ENCODE measurements around the gene C6orf47. TPM values are rescaled to one million over a fixed set of nuclear protein-coding genes. Genes with fewer than 3 reads are reported as not detected.

Gene C6orf47
- polyA plus RNA-seq, 1 of the 3 experiments (the other 2 are of a cell fraction), result 10.3 TPM

- peaks cover 22 to 53% of the 10 kb centered on the region in 2 experiments for H3K36me3 ChIP-seq (replicated peaks in 1 of 2; ENCODE audit: control insufficient read depth in 1 of 2, insufficient read depth in 2 of 2, low read length in 1 of 2)
- no peak overlapping the region for H3K4me2 ChIP-seq
- no peaks in the 10 kb centered on the region for H3K79me2 ChIP-seq (ENCODE audit: insufficient read depth)
- no peak overlapping the region for H2AFZ ChIP-seq (ENCODE audit: low read depth)
- H4K20me1 ChIP-seq (ENCODE audit: insufficient read depth), result no peaks in the 10 kb centered on the region
- H3K4me1 ChIP-seq (ENCODE audit: control insufficient read depth in 1 of 2, insufficient read depth in 2 of 2, low read depth in 1 of 2, low read length in 1 of 2), result no peaks in the 10 kb centered on the region
- ChIA-PET CTCF (interaction anchor here (1.2 to 4.5 kb wide), 4 partner anchors 8 to 139 kb away, joined by 3 to 29 read pairs (median 8); partner anchors contain the start of gene LY6G5C), POLR2A (no interaction called here)
- no peak overlapping the region for H3K4me3 ChIP-seq (ENCODE audit: low read depth in 2 of 2, low read length in 1 of 2)
- H3K9ac ChIP-seq, result no peak overlapping the region
- H3K27me3 ChIP-seq (ENCODE audit: insufficient read depth), result no peaks in the 10 kb centered on the region
- DNase-seq, result no peak
- H3K27ac ChIP-seq (ENCODE audit: low read depth in 2 of 2, low read length in 1 of 2), result no peak overlapping the region
- 97% methylated on average over 9 of the region's 12 CpGs for WGBS (ENCODE audit: low lambda C conversion rate)
- TF ChIP-seq YY1 (IDR thresholded peaks at IDR 0.05; ENCODE audit: low read depth) (no peak), SMC3 (IDR thresholded peaks at IDR 0.05; ENCODE audit: low read depth, low read length) (no peak), FOXJ3 (CRISPR knock-in tag; IDR thresholded peaks at IDR 0.05) (no peak), FOXM1 (IDR thresholded peaks at IDR 0.05; ENCODE audit: low read depth) (no peak), GATA2 (CRISPR knock-in tag; IDR thresholded peaks at IDR 0.05) (no peak), NRF1 (IDR thresholded peaks at IDR 0.05; ENCODE audit: low read depth, low read length) (no peak), RXRA (IDR thresholded peaks at IDR 0.05; ENCODE audit: borderline replicate concordance, low read depth) (no peak)
- TF ChIP-seq, protein P1, sequence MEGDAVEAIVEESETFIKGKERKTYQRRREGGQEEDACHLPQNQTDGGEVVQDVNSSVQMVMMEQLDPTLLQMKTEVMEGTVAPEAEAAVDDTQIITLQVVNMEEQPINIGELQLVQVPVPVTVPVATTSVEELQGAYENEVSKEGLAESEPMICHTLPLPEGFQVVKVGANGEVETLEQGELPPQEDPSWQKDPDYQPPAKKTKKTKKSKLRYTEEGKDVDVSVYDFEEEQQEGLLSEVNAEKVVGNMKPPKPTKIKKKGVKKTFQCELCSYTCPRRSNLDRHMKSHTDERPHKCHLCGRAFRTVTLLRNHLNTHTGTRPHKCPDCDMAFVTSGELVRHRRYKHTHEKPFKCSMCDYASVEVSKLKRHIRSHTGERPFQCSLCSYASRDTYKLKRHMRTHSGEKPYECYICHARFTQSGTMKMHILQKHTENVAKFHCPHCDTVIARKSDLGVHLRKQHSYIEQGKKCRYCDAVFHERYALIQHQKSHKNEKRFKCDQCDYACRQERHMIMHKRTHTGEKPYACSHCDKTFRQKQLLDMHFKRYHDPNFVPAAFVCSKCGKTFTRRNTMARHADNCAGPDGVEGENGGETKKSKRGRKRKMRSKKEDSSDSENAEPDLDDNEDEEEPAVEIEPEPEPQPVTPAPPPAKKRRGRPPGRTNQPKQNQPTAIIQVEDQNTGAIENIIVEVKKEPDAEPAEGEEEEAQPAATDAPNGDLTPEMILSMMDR (IDR thresholded peaks at IDR 0.05), result no peak
- TF ChIP-seq, protein P2, sequence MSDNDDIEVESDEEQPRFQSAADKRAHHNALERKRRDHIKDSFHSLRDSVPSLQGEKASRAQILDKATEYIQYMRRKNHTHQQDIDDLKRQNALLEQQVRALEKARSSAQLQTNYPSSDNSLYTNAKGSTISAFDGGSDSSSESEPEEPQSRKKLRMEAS (IDR thresholded peaks at IDR 0.05; ENCODE audit: low read depth), result no peak
- H3F3A ChIP-seq (replicated peaks; ENCODE audit: insufficient read depth), result no peaks in the 10 kb centered on the region
- H3K9me3 ChIP-seq, result no peaks in the 10 kb centered on the region
- H3K9me2 ChIP-seq, result no peaks in the 10 kb centered on the region
These were observed 31.1 kb upstream of the C6orf47 start for GRCh38 chr6:31691564-31692108.

DNA sequence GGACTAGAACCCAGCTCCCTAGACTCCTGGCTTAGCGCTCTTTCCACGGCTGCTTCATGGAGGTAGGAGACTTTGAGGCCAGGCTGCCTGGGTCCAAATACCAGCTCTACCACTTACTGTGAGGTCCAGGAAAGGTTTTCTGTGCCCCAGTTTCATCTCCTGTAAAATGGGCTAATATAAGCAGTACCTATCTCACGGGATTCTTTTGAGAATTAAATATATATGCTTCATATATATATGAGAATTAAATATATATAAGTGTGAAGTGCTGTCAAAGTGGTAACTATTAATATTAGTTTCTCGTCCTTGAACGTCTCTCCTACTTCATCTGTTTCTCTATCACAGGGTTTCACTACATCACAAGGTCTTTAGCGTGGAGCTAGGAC is 30.5 kb upstream of the C6orf47 start:
- ChIA-PET POLR2A (no interaction called here), CTCF (interaction anchor here (1.1 to 4.5 kb wide), 6 partner anchors 9 to 139 kb away, joined by 4 to 29 read pairs (median 7); partner anchors contain the start of genes C6orf47, LY6G5C and VARS1)

More for the DNA sequence above, 30.5 kb upstream of the C6orf47 start:
- Histone ChIP-seq H3K79me2 (ENCODE audit: insufficient read depth) (no peaks in the 10 kb centered on the region), H3K9me3 (no peaks in the 10 kb centered on the region), H3K36me3 (replicated peaks in 1 of 2; ENCODE audit: control insufficient read depth in 1 of 2, insufficient read depth in 2 of 2, low read length in 1 of 2) (peaks cover 18 to 56% of the 10 kb centered on the region in 2 experiments), H3K9ac (no peak overlapping the region), H3F3A (replicated peaks; ENCODE audit: insufficient read depth) (no peaks in the 10 kb centered on the region), H3K9me2 (no peaks in the 10 kb centered on the region), H3K4me3 (ENCODE audit: low read depth in 2 of 2, low read length in 1 of 2) (no peak overlapping the region), H3K4me1 (ENCODE audit: control insufficient read depth in 1 of 2, insufficient read depth in 2 of 2, low read depth in 1 of 2, low read length in 1 of 2) (no peaks in the 10 kb centered on the region), H2AFZ (ENCODE audit: low read depth) (no peak overlapping the region), H3K27me3 (ENCODE audit: insufficient read depth) (no peaks in the 10 kb centered on the region), H3K27ac (ENCODE audit: low read depth in 2 of 2, low read length in 1 of 2) (no peak overlapping the region), H4K20me1 (ENCODE audit: insufficient read depth) (no peaks in the 10 kb centered on the region), H3K4me2 (no peak overlapping the region)
- 97% methylated on average over 6 of the region's 6 CpGs for WGBS (ENCODE audit: low lambda C conversion rate)
- no peak for DNase-seq
- TF ChIP-seq, protein P1 (IDR thresholded peaks at IDR 0.05), result no peak
- TF ChIP-seq RFX5 (IDR thresholded peaks at IDR 0.05; ENCODE audit: low read length), result no peak
- no peak for TF ChIP-seq EP300 (IDR thresholded peaks at IDR 0.05; ENCODE audit: borderline replicate concordance in 1 of 2, low read depth in 1 of 2, low read length in 1 of 2)
- TF ChIP-seq, protein P3, sequence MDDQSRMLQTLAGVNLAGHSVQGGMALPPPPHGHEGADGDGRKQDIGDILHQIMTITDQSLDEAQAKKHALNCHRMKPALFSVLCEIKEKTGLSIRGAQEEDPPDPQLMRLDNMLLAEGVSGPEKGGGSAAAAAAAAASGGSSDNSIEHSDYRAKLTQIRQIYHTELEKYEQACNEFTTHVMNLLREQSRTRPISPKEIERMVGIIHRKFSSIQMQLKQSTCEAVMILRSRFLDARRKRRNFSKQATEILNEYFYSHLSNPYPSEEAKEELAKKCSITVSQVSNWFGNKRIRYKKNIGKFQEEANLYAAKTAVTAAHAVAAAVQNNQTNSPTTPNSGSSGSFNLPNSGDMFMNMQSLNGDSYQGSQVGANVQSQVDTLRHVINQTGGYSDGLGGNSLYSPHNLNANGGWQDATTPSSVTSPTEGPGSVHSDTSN (IDR thresholded peaks at IDR 0.05), result no peak
